ENCODE data around the gene C10orf95. TPM values are rescaled to one million over a fixed set of nuclear protein-coding genes. Genes with fewer than 3 reads are reported as not detected.
"Not testable (repeated sequence)": the region's sequence is repeated elsewhere in the genome, so short reads cannot be mapped to it uniquely, and the experiment has no call there.

Gene C10orf95
- total RNA-seq, 1 experiment from 2014 or later = 0.06 TPM

DNA sequence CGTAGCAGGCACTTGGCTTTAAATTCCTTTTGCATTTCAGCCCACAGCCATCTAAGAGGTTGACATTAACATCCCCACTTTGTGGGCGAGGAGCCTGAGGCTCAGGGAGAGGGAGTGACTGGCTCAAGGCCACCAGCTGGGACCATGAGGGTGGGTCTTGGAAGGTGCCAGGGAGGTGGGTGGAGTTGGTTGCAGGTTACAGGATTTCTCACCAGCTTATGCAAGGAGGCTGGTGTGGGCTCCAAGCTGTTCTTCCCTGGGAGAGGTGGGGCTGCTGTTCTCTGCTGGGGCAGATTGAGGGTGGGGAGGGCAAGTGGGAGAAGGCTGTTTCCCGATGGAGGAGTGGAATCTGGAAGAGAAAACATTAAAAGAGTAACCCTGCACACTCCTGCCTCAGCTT is 14.1 kb upstream of the C10orf95 start:
- no peak for DNase-seq (ENCODE audit: low read depth)

DNA sequence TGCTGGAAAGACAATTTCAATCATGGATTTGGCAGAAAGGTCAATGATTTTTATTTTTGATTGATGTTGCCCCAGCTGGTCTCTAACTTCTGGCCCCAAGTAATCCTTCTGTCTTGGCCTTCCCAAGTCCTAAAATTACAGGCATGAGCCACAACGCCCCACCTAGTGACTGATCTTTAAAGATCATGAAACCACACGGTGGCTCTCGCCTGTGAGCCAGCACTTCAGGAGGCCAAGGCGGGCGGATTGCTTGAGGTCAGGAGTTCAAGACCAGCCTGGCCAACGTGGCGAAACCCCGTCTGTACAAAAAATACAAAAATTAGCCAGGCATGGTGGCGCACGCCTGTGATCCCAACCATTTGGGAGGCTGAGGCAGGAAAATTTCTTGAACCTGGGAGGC is 12.6 kb upstream of the C10orf95 start:
- DNase-seq (ENCODE audit: low read depth) = no peak

GRCh38 chr10:102462512-102463054 is 11.2 kb upstream of the C10orf95 start:
- DNase-seq (ENCODE audit: low read depth) = no peak

- peak; percentile 72 for DNase-seq (ENCODE audit: low read depth)
Observed at GRCh38 chr10:102461187-102462054, 10.1 kb upstream of the C10orf95 start.

- no peak for DNase-seq (ENCODE audit: low read depth)
Observed at GRCh38 chr10:102460836-102461186, 9.5 kb upstream of the C10orf95 start.

GRCh38 chr10:102458656-102459055 is 7.3 kb upstream of the C10orf95 start:
- no peak for DNase-seq (ENCODE audit: low read depth)

DNA sequence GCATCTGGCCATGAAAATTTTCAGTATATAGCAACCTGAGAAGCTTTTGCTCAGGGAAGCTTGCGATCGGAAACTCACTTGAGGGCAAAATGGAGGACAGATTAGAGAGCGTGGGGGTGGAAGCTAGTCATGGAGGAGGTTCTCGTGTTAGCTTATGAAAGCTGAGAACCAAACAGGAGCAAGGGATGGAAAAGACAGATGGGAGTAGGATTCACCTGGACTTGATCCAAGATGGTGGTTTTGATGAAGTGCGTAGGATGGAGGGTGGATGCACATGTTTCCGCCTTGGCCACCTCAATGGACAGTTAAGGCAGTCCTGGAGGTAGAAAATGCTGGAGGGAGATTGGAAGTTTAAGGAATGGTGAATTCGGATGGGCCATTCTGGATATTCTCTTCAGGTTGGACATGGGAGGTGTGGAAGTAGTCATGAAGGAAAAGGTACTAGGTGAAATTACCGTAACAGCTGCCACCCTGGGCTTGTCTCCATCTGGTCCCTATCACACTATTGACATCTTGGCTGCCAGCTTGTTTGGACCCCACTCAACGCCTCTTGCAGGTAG is 6.3 kb upstream of the C10orf95 start:
- DNase-seq (ENCODE audit: low read depth) = no peak

GRCh38 chr10:102455893-102456471 is 4.6 kb upstream of the C10orf95 start:
- DNase-seq (ENCODE audit: low read depth) = peak; percentile 76

GRCh38 chr10:102454662-102455487 is 3.5 kb upstream of the C10orf95 start:
- not testable (repeated sequence) for DNase-seq (ENCODE audit: low read depth)

DNA sequence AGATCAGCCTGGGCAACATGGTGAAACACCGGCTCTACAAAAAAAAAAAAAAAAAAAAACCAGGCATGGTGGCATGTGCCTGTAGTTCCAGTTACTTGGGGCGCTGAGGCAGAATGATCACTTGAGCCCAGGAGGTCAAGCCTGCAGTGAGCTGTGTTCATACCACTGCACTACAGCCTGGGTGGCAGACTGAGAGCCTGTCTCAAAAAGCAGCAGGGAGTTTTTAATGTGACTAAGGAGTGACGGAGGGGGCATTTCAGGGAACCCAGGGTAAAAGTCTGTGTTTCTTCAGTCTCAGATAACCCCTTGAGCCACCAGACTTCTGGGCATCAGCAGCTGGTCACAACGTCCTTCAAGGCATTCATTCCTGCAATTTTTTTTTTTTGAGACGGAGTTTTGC is 2.2 kb upstream of the C10orf95 start:
- DNase-seq (ENCODE audit: low read depth) = no peak

DNA sequence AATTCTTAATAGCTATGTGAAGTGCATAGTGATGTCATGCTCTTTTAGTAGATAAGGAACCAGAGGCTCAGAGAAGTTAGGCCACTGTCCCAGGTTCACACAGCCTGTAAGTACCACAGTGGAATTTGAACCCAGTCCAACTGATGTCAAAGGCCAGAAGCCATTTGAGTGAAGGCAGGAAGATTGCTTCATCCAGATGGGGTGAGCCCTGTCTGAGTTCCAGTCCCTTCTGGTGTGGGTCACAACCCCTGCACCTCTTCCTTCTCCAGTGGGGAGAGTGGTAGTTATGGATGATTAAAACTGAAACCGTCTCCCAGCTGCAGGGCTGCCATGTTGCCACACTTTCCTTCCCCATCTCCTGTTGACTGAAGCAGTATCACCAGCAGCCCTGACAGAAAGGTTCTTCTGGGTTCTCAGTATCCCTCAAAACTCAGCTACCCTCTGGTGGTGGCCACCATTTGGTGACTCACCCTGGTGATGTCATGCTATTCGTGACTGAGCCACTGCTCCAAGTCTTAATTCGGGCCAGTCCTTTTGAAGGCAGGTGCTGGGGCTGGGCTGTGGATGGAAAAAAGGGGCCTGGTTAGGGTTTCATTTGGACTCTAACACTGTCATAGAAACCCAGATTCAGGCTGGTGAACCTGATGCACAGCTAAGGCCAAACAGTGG is 1.5 kb upstream of the C10orf95 start:
- DNase-seq (ENCODE audit: low read depth) = peak; percentile 88

DNA sequence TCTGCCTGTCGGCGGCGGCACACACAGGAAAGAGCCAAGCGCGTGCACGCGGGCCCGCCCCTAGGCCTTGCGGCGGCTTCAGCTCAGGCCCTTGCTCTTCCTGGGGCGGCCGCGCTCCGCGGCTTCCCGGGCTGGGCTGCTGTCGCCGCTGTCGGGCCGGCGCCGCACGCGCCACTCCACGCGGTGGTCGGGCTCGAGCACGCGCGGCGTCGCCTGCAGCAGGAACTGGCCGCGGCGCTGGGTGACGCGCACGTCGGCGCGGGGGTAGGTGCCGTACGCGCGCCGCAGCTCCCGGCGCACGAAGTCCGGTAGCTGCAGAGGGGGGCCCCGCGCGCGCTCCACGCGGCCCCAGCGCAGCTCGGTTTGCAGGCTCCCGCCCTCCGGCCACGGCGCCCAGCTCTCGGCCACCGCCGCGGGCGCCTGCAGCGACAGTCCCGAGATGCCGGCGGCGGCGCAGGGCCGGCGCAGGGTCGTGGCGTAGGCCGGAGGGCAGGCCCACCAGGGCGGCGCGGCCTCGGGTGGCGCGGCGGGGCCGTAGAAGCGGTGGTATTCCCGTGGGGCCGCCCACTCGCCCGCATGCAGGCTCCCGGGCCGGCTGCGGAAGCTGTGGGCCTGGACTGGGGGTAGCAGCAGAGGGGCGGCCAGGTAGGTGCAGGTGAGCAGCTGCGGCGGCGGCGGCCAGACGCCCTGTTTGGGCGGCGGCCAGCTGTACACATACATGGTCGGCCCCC is 804 bp downstream of the C10orf95 start:
- DNase-seq (ENCODE audit: low read depth) = peak; percentile 74

DNA sequence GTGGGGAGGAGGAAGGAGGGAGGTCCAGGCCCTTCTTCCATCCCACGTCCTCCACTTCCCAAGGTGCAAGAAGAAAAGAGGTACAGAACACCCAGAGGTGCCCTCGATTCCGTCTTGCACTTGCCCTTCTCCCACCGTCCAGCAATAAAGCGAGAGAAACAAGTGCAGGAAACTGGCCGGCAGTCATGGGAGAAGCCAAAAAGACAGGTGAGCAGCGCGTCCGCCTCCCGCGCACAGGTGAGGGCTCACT is 1.3 kb downstream of the C10orf95 start:
- no peak for DNase-seq (ENCODE audit: low read depth)

- DNase-seq (ENCODE audit: low read depth) = no peak
Observed at GRCh38 chr10:102449321-102450123, 1.8 kb downstream of the C10orf95 start.

GRCh38 chr10:102444851-102445250 is 6.5 kb downstream of the C10orf95 start:
- DNase-seq (ENCODE audit: low read depth) = no peak

- no peak for DNase-seq (ENCODE audit: low read depth)
Observed at GRCh38 chr10:102438374-102438773, 13.0 kb downstream of the C10orf95 start.

GRCh38 chr10:102437515-102437914 is 13.8 kb downstream of the C10orf95 start:
- DNase-seq (ENCODE audit: low read depth) = no peak

DNA sequence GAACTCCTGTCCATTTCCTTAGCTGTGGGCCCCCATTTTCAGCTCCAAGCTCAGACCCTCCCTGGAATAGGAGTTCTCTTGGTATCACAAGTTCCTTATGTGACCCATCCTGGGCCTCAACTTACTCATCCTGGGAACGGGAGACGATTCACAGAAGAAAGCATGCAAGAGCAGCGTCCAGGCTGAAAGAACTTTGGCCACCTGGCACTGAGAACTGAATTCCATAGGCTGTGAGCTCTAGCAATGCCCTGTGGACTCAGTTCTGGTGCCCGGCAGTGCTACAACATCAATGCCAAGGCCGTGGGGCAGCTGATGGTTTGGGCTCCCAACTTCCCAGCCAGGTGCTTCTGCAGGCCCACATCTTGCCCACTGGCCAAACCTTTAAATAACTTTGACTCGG is 15.0 kb downstream of the C10orf95 start:
- no peak for DNase-seq (ENCODE audit: low read depth)

- no peak for DNase-seq (ENCODE audit: low read depth)
Observed at GRCh38 chr10:102435529-102436233, 15.7 kb downstream of the C10orf95 start.
